ENCODE measurements around the gene FCSK. TPM values are rescaled to one million over a fixed set of nuclear protein-coding genes. Genes with fewer than 3 reads are reported as not detected.

The FCSK gene
- total and polyA plus RNA-seq, 8 donors: 5.8 to 92.7 (median 12.8) TPM

DNA sequence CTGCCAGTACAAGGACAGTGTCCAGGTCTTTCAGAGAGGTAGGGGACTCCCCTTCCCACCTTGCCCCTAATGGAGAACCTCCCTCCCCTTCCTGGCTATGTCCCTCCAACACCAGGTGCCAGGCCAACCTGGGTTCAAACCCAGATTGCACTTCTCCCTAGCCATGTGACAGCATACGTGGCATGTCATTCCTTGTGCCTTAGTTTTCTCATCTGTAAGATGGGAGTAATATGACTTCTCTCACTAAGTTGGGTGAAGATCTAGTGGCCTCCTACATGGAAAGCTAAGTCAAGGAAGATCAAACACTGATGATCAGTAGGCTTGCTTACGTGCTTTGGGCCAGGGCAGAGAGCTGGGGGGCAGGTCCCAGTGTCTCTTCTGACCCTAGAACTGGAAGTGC lies 8.8 kb downstream of the FCSK start:
- WGBS, 5 donors: 94 to 100% (median 98%) methylated on average over 2 of the region's 2 CpGs
- TF ChIP-seq POLR2A (IDR thresholded peaks at IDR 0.05): no peak
- TF ChIP-seq, protein P1, sequence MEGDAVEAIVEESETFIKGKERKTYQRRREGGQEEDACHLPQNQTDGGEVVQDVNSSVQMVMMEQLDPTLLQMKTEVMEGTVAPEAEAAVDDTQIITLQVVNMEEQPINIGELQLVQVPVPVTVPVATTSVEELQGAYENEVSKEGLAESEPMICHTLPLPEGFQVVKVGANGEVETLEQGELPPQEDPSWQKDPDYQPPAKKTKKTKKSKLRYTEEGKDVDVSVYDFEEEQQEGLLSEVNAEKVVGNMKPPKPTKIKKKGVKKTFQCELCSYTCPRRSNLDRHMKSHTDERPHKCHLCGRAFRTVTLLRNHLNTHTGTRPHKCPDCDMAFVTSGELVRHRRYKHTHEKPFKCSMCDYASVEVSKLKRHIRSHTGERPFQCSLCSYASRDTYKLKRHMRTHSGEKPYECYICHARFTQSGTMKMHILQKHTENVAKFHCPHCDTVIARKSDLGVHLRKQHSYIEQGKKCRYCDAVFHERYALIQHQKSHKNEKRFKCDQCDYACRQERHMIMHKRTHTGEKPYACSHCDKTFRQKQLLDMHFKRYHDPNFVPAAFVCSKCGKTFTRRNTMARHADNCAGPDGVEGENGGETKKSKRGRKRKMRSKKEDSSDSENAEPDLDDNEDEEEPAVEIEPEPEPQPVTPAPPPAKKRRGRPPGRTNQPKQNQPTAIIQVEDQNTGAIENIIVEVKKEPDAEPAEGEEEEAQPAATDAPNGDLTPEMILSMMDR (IDR thresholded peaks at IDR 0.05): no peak
- TF ChIP-seq EP300 (IDR thresholded peaks at IDR 0.05): no peak
- TF ChIP-seq POLR2AphosphoS5 (IDR thresholded peaks at IDR 0.05): no peak
- Histone ChIP-seq H3K27me3 (no peaks in the 10 kb centered on the region), H3K4me1 (peaks cover 0 to 5% (median 2%) of the 10 kb centered on the region in 4 donors), H3K4me3 (no peak overlapping the region), H3K27ac (no peak overlapping the region), H3K36me3 (peaks cover 12 to 58% (median 52%) of the 10 kb centered on the region in 4 donors), H3K9me3 (no peaks in the 10 kb centered on the region)
- intact Hi-C loops (cut with DNase I; ENCODE audit: low total_unique reads): no loop called here
- no peak for DNase-seq

DNA sequence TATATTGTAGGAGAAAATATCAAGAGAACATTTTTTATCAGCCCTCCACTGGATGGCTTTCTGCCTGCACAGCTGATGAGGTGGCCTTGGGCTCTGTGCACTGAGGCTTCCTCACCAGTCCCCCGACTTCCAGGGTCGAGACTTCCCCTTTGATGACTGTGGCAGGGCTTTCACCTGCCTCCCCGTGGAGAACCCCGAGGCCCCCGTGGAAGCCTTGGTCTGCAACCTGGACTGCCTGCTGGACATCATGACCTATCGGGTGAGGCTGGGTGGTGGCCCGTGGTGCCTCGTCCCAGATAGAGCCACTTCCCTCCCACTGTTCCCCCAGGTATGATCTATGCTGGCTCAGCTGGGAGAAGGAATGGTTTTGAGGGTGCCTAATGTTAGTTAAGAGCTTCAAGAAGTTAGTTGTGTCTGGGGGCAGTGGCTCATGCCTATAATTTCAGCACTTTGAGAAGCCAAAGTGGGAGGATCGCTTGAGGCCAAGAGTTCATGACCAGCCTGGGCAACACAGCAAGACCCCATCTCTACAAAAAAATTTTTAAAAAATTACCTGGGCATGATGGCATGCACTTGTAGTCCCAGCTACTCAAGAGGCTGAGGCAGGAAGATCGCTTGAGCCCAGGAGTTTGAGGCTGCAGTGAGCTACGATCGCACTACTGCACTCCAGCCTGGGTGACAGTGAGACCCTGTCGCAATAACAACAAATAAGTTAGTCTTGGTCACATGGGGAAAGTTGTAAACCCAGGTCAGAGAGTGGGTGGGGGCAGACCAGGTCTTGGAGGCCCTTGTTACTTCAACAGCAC lies 11.8 kb downstream of the FCSK start:
- no peaks in the 10 kb centered on the region for H3K9me3 ChIP-seq
- intact Hi-C loops (cut with DNase I; ENCODE audit: low total_unique reads): loop anchor here (5.0 kb wide), 1 partner anchor 74 kb away; no protein-coding TSS in a partner anchor
- peaks cover 0 to 3% (median under 1%) of the 10 kb centered on the region in 4 donors for H3K4me1 ChIP-seq
- no peak for DNase-seq
- H3K4me3 ChIP-seq: no peak overlapping the region
- no peaks in the 10 kb centered on the region for H3K27me3 ChIP-seq
- WGBS, 5 donors: 89 to 95% (median 91%) methylated on average over 12 to 13 of the region's 13 CpGs
- no peak for TF ChIP-seq POLR2AphosphoS5 (IDR thresholded peaks at IDR 0.05)
- no peak for TF ChIP-seq POLR2A (IDR thresholded peaks at IDR 0.05)
- no peak for TF ChIP-seq EP300 (IDR thresholded peaks at IDR 0.05)
- TF ChIP-seq, protein P1 (IDR thresholded peaks at IDR 0.05): no peak
- peaks cover 12 to 72% (median 62%) of the 10 kb centered on the region in 4 donors for H3K36me3 ChIP-seq
- no peak overlapping the region for H3K27ac ChIP-seq

DNA sequence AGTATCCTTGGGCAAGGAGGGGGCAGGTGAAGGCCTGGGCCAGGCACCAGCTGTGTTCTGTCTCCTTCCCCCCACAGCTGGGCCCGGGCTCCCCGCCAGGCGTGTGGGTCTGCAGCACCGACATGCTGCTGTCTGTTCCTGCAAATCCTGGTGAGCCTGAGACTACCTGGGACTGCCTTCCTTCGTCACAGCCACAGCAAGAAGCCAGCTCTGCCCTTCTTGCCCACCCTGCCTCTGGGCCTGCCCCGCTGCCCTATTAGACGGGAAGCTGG lies 12.3 kb downstream of the FCSK start:
- Histone ChIP-seq H3K27ac (no peak overlapping the region), H3K9me3 (no peaks in the 10 kb centered on the region), H3K4me3 (no peak overlapping the region), H3K27me3 (no peaks in the 10 kb centered on the region), H3K36me3 (peaks cover 12 to 75% (median 64%) of the 10 kb centered on the region in 4 donors), H3K4me1 (no peaks in the 10 kb centered on the region)
- intact Hi-C loops (cut with DNase I; ENCODE audit: low total_unique reads): loop anchor here (5.0 kb wide), 1 partner anchor 74 kb away; no protein-coding TSS in a partner anchor
- no peak for TF ChIP-seq POLR2AphosphoS5 (IDR thresholded peaks at IDR 0.05)
- no peak for TF ChIP-seq POLR2A (IDR thresholded peaks at IDR 0.05)
- TF ChIP-seq EP300 (IDR thresholded peaks at IDR 0.05): no peak
- WGBS, 5 donors: 87 to 90% (median 89%) methylated on average over 3 to 7 of the region's 7 CpGs
- DNase-seq: no peak

DNA sequence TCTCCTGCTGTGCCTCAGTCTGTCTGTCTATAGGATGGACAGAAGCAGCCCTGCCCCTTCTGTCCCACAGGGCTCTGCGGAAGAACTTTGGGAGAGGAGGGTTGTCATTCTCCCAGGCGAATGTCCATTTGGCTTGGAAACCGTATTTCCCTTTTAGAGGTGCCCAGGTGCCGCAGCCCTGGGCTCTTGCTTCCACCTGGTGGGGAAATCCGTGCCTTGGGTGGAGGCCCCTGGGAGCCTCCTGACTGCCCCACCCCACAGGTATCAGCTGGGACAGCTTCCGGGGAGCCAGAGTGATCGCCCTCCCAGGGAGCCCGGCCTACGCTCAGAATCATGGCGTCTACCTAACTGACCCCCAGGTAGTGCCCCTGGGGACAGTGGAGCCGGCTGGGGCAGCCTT lies 12.7 kb downstream of the FCSK start:
- Histone ChIP-seq H3K9me3 (no peaks in the 10 kb centered on the region), H3K4me3 (no peak overlapping the region), H3K27me3 (no peaks in the 10 kb centered on the region), H3K27ac (no peak overlapping the region), H3K36me3 (peaks cover 12 to 76% (median 62%) of the 10 kb centered on the region in 4 donors), H3K4me1 (no peaks in the 10 kb centered on the region)
- no peak for TF ChIP-seq POLR2AphosphoS5 (IDR thresholded peaks at IDR 0.05)
- TF ChIP-seq EP300 (IDR thresholded peaks at IDR 0.05): no peak
- TF ChIP-seq, protein P1 (IDR thresholded peaks at IDR 0.05): peak in 1 of 7 experiments; percentile 7
- TF ChIP-seq POLR2A (IDR thresholded peaks at IDR 0.05): no peak
- intact Hi-C loops (cut with DNase I; ENCODE audit: low total_unique reads): loop anchor here (5.0 kb wide), 1 partner anchor 75 kb away; no protein-coding TSS in a partner anchor
- WGBS, 5 donors: 66 to 94% (median 84%) methylated on average over 2 to 11 of the region's 11 CpGs
- DNase-seq: no peak

DNA sequence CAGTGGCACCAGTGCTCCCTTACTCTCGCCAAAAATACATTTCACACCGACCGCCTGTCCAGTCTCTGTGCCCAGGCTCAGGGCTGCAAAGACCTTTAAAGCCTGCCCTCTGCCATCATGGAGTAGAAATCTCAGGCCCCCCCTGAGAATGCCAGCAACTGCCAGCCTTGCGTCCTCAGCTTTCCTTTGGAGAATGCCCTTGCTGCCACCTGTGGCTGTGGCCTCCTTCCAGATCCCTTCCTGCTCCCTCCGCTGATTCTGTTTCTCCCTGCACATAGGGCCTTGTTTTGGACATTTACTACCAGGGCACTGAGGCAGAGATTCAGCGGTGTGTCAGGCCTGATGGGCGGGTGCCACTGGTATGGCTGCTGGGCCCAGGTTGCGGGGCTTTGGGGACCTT lies 13.2 kb downstream of the FCSK start:
- H3K4me3 ChIP-seq: no peak overlapping the region
- WGBS, 5 donors: 95 to 98% (median 96%) methylated on average over 8 of the region's 8 CpGs

More for the DNA sequence above, 13.2 kb downstream of the FCSK start:
- H3K4me1 ChIP-seq: no peaks in the 10 kb centered on the region
- TF ChIP-seq, protein P1 (IDR thresholded peaks at IDR 0.05): no peak
- TF ChIP-seq EP300 (IDR thresholded peaks at IDR 0.05) (no peak), POLR2A (IDR thresholded peaks at IDR 0.05) (no peak), POLR2AphosphoS5 (IDR thresholded peaks at IDR 0.05) (no peak)
- H3K36me3 ChIP-seq: peaks cover 12 to 79% (median 65%) of the 10 kb centered on the region in 4 donors
- intact Hi-C loops (cut with DNase I; ENCODE audit: low total_unique reads): loop anchor here (5.0 kb wide), 1 partner anchor 75 kb away; no protein-coding TSS in a partner anchor
- no peak for DNase-seq
- no peaks in the 10 kb centered on the region for H3K9me3 ChIP-seq
- H3K27ac ChIP-seq: no peak overlapping the region
- no peaks in the 10 kb centered on the region for H3K27me3 ChIP-seq
